T47D (cell line): Measurements from ENCODE around the gene PITPNM1.
"Not testable (repeated sequence)": the region's sequence is repeated elsewhere in the genome, so short reads cannot be mapped to it uniquely, and the experiment has no call there.

Source experiments
- DNase-seq, 2 experiments: peaks; one replicate each; pipeline versions ENCODE4 v3.0.0 to v3.0.0-alpha.2; 2011 to 2012; ENCODE audit warnings: low read depth in 1 of 2, low spot score in 1 of 2
- JUND ChIP-seq: IDR thresholded peaks from 2 replicates; pipeline ENCODE4 v1.6.1; 2012; ENCODE audit warnings: low read depth
- in situ Hi-C: cut with HindIII; loops from 2 replicates; pipeline ENCODE4 v1.10.0; 2016; ENCODE audit warnings: low sequenced_read_pairs, low pct_unique_long_range_greater_than_20kb

Gene PITPNM1

DNA sequence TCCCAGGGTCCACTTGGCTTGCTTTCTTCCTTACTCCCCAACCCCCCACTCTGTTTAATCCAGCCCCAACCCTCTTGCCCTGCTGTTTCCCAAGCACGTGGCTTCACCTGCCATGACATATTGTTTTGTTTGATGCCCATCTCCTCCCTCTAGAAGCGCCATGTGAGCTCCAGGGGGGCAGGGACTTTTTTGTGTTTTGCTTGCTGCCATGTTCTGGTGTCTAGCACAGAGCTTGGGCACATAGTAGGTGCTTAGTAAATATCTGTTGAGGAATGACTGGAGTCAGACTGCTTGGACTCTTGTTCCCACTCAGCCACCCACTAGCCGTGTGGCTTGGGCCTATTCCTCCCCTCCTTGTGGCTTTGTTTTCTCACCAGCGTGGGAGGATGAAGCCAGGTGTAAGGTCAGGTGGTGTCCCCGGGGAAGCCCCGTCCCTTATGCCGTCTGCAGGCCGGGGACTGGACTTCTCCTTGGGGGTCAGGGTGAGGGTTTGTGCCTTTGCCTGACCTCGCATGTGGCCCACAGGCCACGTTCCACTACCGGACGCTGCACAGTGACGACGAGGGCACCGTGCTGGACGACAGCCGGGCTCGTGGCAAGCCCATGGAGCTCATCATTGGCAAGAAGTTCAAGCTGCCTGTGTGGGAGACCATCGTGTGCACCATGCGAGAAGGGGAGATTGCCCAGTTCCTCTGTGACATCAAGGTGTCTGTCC lies 18.5 kb downstream of the PITPNM1 start:
- no peak for DNase-seq
- in situ Hi-C loops: no loop called here
- no peak for TF ChIP-seq JUND

DNA sequence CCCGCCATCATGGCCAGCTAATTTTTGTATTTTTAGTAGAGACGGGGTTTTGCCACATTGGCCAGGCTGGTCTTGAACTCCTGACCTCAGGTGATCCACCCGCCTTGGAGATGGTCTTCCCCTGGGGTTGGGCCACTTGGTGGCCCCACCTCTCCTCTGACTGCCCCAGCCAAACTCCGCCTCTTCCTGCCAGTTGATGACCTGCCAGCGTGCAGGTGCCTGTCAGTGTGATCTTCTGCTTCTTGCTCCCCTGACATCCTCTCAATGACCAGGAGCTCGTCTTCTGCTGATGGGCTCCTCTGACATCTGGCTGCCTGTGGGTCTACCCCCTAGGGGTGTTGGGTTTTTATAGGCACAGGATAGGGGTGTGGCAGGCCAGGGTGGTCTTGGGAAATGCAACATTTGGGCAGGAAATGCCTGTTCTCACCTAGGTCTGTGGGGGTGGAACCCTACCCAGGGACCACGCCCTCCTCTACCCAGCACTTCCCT lies 19.2 kb downstream of the PITPNM1 start:
- not testable (repeated sequence) for DNase-seq

DNA sequence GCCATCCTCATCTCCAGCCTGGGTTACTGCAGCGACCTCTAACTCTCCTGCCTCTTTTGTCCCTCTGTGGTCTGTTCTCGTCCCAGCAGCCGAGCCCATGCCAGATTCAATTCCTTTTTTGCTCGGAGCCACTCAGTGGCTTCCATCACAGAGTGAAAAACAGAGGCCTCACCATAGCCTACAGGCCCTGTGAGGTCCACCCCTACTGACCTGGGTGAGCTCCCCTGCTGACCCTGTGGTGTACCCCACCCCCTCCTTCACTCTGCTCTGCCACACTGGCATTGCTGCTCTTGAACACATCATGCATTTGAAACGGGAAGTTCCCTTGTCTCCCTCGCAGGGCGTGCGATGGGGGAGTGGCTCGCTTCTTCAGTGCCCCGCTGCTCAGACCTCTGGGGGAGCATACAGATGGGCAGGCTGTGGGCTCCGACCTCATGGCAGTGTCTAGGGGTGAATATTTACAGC lies 20.3 kb downstream of the PITPNM1 start:
- in situ Hi-C loops: no loop called here
- TF ChIP-seq JUND: no peak
- no peak for DNase-seq

More for the DNA sequence above, 19.2 kb downstream of the PITPNM1 start:
- in situ Hi-C loops: not testable (repeated sequence)

DNA sequence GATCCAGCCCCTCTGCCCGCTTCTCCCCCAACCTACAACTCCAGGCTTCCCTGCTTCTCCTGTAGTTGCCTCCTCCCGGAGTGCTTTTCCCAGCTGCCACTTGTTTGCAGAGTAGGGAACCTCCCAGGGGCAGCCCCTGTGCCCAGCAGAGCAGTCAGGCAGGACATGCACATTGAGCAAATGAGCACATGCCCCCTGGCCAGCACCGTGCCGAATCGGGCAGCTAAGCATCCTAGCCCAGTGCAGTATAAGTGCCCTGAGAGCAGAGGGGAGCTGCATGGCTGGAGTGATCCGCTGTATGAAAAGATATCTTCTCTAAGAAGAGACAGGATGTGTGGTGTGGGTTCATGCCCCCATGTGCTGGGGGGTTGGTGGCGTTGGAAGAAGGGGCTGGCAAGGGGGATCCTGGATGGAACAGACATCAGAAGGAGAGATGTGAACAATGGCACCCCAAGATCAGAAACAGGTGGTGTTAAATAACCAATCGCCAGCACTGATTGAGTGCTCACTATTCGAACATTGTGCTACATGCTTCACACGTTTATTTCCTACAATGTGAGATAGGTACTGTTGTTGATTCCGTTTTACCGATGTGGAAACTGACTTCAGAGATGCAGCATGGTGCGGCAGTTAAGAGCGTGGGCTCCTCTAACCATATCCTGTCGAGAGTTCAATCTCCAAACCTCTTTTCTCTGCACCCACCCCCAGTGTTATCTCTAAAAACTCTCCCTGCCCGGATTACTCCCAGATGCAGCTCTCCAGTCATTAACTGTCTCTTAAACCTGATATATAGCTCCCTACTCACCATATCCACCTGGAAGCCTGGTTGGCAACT lies 21.1 kb downstream of the PITPNM1 start:
- in situ Hi-C loops: no loop called here
- DNase-seq: no peak
- TF ChIP-seq JUND: no peak

DNA sequence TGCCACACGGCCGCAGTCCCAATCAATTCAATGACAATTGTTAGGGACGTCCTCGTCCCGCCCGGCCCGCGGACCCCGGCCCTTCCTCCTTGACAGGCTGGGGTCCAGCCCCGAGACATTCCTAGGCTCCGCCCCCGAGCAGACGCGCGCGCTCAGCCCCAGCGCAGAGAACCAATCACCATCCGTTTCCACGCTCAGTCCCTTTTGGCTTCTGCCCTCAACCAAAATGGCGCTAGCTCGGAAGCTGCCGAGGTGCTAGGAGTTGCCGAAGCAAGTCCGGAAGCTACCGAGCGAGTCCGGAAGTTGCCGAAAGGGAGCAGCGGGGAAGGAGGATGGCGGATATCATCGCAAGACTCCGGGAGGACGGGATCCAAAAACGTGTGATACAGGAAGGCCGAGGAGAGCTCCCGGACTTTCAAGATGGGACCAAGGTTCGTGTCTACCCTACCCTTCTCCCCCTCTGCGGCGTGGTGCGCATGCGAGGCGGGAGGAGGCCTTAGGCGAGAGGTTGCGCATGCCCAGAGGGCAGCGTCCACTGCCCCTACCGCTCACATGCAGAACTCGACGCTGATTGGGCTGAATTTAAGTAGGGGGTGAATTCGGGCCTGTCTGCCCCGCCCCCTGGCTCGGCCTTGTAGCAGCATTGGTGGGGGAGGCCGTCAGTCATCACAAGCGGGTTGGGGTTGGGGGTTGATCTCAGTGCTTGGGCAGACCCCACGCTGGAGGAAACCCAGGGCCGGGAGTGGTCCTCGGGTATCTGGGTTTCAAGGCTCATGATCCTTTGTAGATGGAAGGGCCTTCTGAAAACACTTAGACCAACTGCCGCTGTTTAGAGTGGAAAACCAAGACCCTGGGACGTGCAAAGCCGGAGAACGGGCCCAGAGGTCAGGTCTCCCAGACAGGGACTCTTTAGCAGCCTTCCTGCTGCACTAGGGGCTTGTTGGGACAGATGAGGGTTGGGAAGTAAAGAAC lies 22.1 kb downstream of the PITPNM1 start, which contains the start of gene AIP:
TSS of gene AIP (plus strand) at position 200 of the 972 bp plus-strand sequence. CDS start at position 333, 133 bp downstream.
- no peak for TF ChIP-seq JUND
- DNase-seq: peak; percentile 99 to 100
- in situ Hi-C loops: no loop called here

DNA sequence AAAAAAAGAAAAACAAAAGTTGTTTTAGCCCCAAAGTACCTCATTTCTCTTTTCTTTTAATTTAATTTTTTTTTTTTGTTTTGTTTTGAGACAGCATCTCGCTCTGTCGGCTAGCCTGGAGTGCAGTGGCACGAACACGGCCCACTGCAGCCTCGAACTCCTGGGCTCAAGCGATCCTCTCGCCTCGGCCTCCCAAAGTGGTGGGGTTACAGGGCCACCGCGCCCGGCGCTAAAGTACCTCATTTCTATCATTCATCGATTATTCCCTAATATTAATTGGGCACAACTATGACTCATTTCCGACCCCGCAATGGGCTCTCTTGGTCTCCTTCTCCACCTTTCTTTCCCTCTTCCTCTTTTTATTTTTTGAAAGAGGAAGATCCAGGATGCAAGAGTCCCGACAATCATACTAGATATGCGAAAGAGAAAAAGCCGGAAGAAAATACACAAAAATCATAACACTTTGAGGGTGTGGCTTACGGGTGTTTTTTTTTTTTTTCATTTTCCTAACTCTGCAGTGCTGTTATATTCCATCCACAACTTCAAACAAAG lies 22.8 kb downstream of the PITPNM1 start:
- in situ Hi-C loops: no loop called here
- no peak for DNase-seq
- TF ChIP-seq JUND: no peak

DNA sequence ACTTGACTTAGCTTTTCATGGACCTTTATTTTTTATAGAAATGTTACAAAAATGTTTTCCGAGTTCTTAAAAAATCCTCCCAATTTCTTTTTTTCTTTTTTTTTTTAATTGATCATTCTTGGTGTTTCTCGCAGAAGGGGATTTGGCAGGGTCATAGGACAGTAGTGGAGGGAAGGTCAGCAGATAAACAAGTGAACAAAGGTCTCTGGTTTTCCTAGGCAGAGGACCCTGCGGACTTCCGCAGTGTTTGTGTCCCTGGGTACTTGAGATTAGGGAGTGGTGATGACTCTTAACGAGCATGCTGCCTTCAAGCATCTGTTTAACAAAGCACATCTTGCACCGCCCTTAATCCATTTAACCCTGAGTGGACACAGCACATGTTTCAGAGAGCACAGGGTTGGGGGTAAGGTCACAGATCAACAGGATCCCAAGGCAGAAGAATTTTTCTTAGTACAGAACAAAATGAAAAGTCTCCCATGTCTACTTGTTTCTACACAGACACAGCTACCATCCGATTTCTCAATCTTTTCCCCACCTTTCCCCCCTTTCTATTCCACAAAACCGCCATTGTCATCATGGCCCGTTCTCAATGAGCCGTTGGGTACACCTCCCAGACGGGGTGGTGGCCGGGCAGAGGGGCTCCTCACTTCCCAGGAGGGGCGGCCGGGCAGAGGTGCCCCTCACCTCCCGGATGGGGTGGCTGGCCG lies 27.7 kb downstream of the PITPNM1 start:
- in situ Hi-C loops, DNase-seq: not testable (repeated sequence)

DNA sequence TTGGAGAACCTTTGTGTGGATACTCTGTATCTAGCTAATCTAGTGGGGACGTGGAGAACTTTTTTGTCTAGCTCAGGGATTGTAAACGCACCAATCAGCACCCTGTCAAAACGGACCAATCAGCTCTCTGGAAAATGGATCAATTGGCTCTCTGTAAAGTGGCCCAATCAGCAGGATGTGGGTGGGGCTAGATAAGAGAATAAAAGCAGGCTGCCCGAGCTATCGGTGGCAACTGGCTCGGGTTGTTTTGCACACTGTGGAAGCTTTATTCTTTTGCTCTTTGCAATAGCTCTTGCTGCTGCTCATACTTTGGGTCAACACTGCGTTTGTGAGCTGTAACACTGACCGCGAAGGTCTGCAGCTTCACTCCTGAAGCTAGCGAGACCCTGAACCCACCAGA lies 28.5 kb downstream of the PITPNM1 start:
- in situ Hi-C loops, DNase-seq: not testable (repeated sequence)

DNA sequence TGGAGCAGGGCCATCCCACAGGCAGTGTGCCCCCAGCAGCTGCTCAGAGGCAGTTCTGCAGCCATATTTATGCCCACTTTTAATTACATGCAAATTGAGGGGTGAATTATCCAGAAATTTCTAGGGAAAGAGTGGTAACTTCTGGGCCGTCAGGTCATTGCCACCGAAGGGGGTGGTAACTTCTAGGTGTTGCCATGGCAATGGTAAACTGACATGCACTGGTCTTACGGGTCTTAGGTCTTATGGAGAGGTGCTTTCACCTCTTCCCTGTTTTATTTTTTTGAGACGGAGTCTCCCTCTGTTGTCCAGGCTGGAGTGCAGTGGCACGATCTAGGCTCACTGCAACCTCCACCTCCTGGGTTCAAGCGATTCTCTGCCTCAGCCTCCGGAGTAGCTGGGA lies 32.3 kb downstream of the PITPNM1 start:
- in situ Hi-C loops: no loop called here
- DNase-seq: no peak
- no peak for TF ChIP-seq JUND

DNA sequence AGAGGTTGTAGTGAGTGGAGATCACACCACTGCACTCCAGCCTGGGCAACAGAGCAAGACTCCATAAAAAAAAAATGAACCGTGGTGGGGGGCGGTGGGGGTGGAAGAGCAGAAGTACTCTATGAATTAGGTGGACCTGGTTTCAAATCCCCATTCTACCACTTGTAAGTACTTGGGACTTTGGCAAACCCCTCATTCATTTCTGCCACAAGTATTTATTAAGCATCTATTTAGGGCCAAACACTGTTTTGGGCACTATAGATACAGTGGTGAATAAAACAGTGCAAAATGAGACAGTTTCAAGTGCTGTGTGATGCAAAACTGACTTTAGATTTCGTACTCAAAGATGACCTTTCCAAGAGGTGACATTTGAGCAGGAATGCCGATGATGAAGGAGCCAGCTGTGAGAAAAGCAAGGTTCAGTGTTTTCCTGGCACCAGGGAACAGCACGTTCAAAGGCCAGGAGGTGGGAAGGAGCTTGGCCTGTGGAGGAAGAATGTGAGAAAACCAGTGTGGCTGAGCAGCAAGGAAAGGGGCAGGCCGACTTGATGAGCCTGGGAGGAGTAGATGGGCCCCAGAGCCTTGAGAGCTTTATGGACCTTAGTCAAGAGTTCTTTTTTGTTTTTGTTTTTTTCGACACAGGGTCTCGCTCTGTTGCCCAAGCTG lies 34.7 kb downstream of the PITPNM1 start:
- no peak for TF ChIP-seq JUND
- in situ Hi-C loops: no loop called here
- peak in 1 of 2 experiments; percentile 35 for DNase-seq

DNA sequence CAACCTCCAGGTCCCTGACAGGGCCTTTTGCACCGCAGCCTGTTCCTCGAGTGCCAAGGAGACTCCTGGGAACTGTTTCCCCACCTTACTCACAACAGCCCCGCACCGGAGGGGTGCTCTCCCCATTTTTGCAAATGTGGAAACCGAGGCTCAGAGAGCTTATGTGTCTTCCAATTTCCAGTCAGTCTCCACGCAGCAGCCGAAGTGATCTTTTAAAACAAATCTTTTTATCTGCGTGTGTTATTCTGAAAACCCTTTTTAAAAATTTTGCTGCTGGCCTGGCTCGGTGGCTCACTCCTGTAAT lies 35.7 kb downstream of the PITPNM1 start:
- in situ Hi-C loops: no loop called here
- TF ChIP-seq JUND: no peak
- DNase-seq: no peak
